GOT3 (cell line): ENCODE results near the gene TAS2R39.

Experiments used
- DNase-seq: peaks from one replicate; lab custom pipeline; 2025; ENCODE audit warnings: mixed read lengths; lab: John Stamatoyannopoulos, UW

TAS2R39 gene

DNA sequence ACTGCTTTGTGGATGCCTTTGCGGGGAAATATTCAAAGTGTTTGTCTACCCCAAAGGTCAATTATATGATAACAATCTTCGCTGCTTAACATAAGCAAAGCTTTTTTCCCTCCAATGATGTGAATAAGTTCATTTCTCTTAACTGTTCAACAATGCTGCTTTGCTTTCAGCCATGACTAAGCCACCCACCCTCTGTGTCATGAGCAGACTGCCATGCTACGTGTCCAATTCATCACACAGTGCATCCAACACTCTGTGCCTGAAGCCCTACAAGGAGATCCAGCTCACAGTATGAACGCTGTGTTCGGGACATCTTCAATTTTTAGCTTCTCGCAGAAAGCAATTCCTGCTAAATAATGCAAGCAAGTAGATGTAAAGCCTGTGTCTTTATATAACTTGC, 32.9 kb downstream of the TAS2R39 start:
- no peak for DNase-seq

DNA sequence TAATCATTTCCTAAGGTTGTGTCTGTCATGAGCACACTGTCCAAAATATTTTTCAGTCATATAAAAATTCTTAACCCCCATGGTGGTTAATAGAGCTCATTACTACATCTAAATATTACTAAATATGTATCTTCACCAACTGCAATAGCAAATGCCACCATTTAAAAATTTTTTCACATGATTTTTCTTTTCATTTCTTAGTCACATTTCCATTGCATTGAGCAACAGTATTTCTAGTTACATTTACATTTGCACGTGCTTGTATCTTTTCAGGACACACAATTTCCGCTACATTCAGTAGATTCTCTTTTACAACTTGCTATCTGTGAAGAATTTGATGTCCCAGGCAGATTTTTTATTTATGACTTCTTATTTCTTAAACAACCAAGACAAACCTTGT, 33.5 kb downstream of the TAS2R39 start:
- no peak for DNase-seq

DNA sequence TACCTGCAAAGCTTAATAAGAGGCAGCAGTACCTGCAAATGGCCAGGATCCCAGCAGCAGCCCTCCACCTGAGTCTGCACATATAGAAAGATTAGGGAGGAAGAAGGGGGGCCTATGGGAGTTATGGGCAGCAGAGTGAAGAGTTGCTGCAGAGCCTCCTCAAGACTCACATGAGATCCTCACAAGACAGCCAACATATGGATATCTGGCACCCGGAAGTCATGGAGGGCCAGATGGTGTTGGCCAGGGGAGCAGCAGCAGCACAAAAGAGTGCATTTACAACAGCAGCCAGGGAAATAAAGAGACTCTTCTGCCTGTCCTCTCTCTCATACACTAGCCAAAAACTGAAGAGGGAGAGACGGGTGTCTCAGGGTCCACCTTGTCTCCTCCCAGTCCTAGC, 34.6 kb downstream of the TAS2R39 start:
- DNase-seq: no peak

DNA sequence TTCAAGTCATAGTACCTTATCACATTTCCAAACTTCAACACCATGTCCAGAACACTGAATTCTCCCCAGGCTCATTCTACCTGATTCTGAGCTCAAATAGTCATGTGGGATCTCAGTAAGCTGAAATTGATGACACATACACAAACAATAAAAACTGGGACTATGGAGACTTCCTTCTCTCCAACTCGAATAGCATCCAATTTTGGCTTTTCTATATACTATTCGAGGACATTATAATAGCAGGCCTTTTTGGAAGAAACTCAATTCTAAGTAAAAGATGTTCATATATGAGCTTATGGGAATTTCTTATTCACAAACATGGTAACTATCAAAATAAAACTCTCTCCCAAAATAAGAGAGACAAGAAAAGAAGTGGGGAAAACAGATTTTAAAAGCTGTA, 38.1 kb downstream of the TAS2R39 start:
- DNase-seq: no peak

DNA sequence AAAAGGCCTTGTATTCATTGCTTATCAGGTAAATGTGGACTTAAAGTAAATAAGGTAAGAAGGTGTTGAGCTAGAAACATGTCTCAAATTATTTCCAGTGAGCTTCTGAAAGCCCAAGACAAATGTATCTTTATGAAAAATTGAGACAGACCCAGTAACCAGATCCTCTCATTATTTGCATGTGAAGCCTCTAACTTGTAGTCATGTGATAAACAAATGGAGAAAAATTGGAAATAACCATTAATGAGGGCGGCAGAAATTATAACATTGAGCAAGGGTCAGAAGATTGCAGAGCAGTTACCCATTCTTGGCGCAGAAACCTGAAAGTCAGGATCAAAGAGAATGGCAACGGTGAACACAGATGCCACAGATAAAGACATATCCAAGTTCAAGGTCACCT, 38.5 kb downstream of the TAS2R39 start, which contains the start of gene TAS2R40:
TAS2R40 (plus strand) TSS at position 301 of the 400 bp plus-strand sequence; CDS start at position 343, 42 bp downstream.
- DNase-seq: no peak

DNA sequence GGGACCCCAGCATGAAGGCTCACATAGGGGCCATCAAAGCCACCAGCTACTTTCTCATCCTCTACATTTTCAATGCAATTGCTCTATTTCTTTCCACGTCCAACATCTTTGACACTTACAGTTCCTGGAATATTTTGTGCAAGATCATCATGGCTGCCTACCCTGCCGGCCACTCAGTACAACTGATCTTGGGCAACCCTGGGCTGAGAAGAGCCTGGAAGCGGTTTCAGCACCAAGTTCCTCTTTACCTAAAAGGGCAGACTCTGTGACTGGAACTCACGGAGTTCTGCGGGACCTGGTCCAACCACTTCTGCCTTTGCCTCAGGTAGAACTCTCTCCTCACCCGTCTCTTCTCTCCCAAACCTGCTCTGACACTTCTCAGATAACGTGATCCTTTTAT, 39.6 kb downstream of the TAS2R39 start:
- DNase-seq: no peak

DNA sequence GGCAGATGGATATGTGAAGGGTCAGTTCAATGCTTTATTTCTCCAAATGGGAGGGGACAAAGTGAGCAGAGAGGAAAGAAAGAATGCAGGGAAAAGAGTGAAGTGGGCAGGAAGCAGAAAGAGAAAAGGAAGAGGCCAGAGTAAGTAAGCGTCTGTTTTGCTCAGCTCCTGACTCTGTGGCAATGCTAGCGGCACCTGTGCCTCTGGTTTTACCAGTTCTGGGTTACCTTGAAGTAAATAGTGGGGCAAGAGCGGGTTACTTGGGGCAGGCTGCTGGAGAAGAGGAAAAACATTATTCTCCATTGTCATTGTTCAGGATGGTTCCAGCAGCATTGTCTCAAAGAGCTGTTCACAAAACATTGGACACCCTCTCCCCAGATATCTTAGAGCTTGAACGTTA, 40.6 kb downstream of the TAS2R39 start:
- no peak for DNase-seq

DNA sequence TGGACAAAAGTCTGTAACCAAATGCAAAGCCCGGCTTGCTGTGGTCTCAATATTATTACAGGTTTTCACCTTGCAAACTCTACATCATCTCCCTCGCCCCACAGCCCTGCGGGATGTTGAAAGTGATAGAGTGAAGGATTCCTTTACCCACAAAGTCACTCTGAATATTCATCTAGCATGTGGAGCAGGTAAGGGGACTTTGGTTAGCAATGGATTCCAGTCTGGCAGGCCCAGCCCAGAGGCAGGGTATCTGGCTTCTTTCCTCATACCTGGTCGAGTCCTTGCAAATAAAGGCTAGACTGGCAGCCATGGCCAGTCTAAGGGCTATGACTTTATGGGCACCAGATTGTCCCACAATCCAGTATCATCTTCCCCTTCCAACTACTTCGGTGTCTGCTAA, 41.8 kb downstream of the TAS2R39 start:
- DNase-seq: no peak

DNA sequence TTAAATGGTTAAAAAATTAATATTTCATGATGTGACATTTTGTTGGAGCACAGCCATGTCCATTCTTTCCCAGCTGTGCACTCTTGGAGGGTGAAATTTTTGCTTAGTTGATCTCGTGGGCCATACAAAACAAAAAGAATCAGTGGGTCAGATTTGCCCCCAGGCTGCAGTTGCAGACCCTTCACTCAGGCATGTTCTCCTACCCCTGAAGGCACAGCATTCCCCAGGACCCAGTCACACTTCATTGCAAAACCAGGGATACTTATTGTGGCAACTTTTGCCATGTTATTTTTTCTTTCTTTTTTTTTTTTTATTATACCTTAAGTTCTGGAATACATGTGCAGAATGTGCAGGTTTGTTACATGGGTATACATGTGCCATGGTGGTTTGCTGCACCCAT, 44.6 kb downstream of the TAS2R39 start:
- DNase-seq: no peak

DNA sequence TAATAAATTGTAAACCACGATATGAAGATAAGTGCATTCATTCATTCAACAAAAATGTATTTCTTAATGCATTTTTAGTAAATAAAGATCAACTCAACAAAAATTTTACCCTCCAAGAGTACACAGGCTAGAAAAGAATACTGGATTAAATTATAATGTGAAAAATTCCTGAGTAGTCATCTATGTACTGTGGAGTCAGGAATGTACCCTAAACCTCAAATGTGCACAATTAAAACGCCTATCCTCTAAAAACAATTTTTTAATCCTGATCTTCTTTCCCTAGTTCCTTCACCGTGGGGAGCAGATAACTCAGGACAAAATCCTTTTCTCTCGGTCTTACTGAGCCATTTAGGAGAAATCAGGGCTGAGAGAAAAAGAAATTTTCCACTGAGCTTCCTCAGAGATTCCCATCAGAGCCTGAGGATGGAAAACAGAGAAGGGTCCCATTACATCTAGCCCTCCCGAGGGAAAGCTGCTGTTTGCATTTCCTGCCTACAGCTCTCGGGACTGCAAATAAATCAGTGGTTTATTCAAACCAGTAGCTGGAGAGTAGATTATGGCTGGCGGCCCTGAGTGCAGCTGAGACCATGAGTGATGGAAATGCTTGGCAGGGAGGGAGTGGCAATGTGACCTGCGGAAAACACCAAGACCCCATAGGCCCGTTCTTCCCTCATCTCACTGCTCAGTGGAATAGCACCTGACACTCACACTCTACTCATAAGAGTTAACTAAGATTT, 46.0 kb downstream of the TAS2R39 start:
- DNase-seq: no peak

DNA sequence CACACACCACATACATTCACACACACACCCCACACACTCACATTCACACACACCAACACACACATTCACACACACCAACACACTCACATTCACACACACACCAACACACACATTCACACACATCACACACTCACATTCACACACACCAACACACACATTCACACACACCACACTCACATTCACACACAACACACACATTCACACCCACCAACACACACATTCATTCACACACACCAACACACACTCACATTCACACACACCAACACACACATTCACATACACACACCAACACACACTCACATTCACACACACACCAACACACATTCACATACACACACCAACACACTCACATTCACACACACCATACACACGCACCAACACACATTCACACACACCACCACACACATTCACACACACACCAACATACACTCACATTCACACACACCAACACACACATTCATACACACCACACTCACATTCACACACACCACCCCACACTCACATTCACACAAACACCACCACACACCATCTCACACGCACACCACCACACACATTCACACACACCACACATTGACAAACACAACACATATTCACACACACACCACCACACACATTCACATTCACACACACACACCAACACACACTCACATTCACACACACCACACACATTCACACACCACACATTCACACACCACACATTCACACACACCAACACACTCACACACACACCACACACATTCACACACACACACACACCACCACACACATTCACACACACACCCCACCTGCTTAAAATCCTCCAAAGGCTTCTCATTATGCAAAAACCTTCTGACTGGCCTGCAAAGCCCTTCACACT, 47.6 kb downstream of the TAS2R39 start:
- DNase-seq: no peak
